ENCODE measurements around the gene PLPPR5. TPM values are rescaled to one million over a fixed set of nuclear protein-coding genes. Genes with fewer than 3 reads are reported as not detected.

PLPPR5 gene
- total RNA-seq, 1 donor from 2014 or later: 0.56 TPM

- no peaks in the 10 kb centered on the region for H4K20me1 ChIP-seq (ENCODE audit: low read depth)
- no peak overlapping the region for H3K4me3 ChIP-seq
- no peaks in the 10 kb centered on the region for H3K4me1 ChIP-seq
- H2AFZ ChIP-seq (replicated peaks): no peak overlapping the region
- Mint-ChIP-seq H3K9me3 (no peaks in the 10 kb centered on the region), H3K4me1 (peaks cover 7% of the 10 kb centered on the region), H3K27me3 (ENCODE audit: insufficient read depth, low read depth) (peaks cover 2% of the 10 kb centered on the region), H3K4me3 (no peak overlapping the region), H3K36me3 (no peaks in the 10 kb centered on the region), H3K27ac (no peak overlapping the region)
- no peaks in the 10 kb centered on the region for H3K27me3 ChIP-seq
- H3K9me3 ChIP-seq (ENCODE audit: low read depth): no peaks in the 10 kb centered on the region
- H3K4me2 ChIP-seq: no peak overlapping the region
- TF ChIP-seq CTCF (IDR thresholded peaks at IDR 0.05): no peak
- no peak for TF ChIP-seq EZH2phosphoT487 (IDR thresholded peaks at IDR 0.05)
- no peak for TF ChIP-seq EZH2 (IDR thresholded peaks at IDR 0.05)
- no peaks in the 10 kb centered on the region for H3K36me3 ChIP-seq
- H3K9ac ChIP-seq: no peak overlapping the region
- H3F3A ChIP-seq (ENCODE audit: low read depth): no peaks in the 10 kb centered on the region
- no peak for DNase-seq (ENCODE audit: low spot score)
- H3K27ac ChIP-seq: no peak overlapping the region
- no peaks in the 10 kb centered on the region for H3K79me2 ChIP-seq (ENCODE audit: low read depth)
Observed at GRCh38 chr1:98940069-98940721, 64.5 kb downstream of the PLPPR5 start.

- H3K9me3 Mint-ChIP-seq: no peaks in the 10 kb centered on the region
- H4K20me1 ChIP-seq (ENCODE audit: low read depth): no peaks in the 10 kb centered on the region
- no peak for TF ChIP-seq EZH2phosphoT487 (IDR thresholded peaks at IDR 0.05)
- TF ChIP-seq EZH2 (IDR thresholded peaks at IDR 0.05): no peak
- TF ChIP-seq CTCF (IDR thresholded peaks at IDR 0.05): no peak
- no peak overlapping the region for H3K4me2 ChIP-seq
- H3K27me3 ChIP-seq: no peaks in the 10 kb centered on the region
- DNase-seq (ENCODE audit: low spot score): no peak
- H3K4me1 Mint-ChIP-seq: peaks cover 7% of the 10 kb centered on the region
- H3K36me3 ChIP-seq: no peaks in the 10 kb centered on the region
- no peak overlapping the region for H3K4me3 Mint-ChIP-seq
- peaks cover 2% of the 10 kb centered on the region for H3K27me3 Mint-ChIP-seq (ENCODE audit: insufficient read depth, low read depth)
- H3K4me1 ChIP-seq: no peaks in the 10 kb centered on the region
- H3K36me3 Mint-ChIP-seq: no peaks in the 10 kb centered on the region
- H3K27ac ChIP-seq: no peak overlapping the region
- H3K4me3 ChIP-seq: no peak overlapping the region
- H3K9ac ChIP-seq: no peak overlapping the region
- H3K9me3 ChIP-seq (ENCODE audit: low read depth): no peaks in the 10 kb centered on the region
- no peaks in the 10 kb centered on the region for H3F3A ChIP-seq (ENCODE audit: low read depth)
- H2AFZ ChIP-seq (replicated peaks): no peak overlapping the region
- H3K79me2 ChIP-seq (ENCODE audit: low read depth): no peaks in the 10 kb centered on the region
- H3K27ac Mint-ChIP-seq: no peak overlapping the region
Observed at GRCh38 chr1:98939471-98939870, 65.2 kb downstream of the PLPPR5 start.

- H3K4me3 ChIP-seq: no peak overlapping the region
- no peak overlapping the region for H2AFZ ChIP-seq (replicated peaks)
- H4K20me1 ChIP-seq (ENCODE audit: low read depth): no peaks in the 10 kb centered on the region
- no peaks in the 10 kb centered on the region for H3K9me3 ChIP-seq (ENCODE audit: low read depth)
- H3F3A ChIP-seq (ENCODE audit: low read depth): no peaks in the 10 kb centered on the region
- no peak overlapping the region for H3K27ac Mint-ChIP-seq
- no peak overlapping the region for H3K4me3 Mint-ChIP-seq
- H3K27me3 Mint-ChIP-seq (ENCODE audit: insufficient read depth, low read depth): peaks cover 2% of the 10 kb centered on the region
- H3K79me2 ChIP-seq (ENCODE audit: low read depth): no peaks in the 10 kb centered on the region
- peaks cover 7% of the 10 kb centered on the region for H3K4me1 Mint-ChIP-seq
- DNase-seq (ENCODE audit: low spot score): no peak
- no peaks in the 10 kb centered on the region for H3K27me3 ChIP-seq
- H3K9me3 Mint-ChIP-seq: no peaks in the 10 kb centered on the region
- H3K36me3 Mint-ChIP-seq: no peaks in the 10 kb centered on the region
- no peak overlapping the region for H3K27ac ChIP-seq
- no peak for TF ChIP-seq EZH2 (IDR thresholded peaks at IDR 0.05)
- TF ChIP-seq CTCF (IDR thresholded peaks at IDR 0.05): no peak
- no peak for TF ChIP-seq EZH2phosphoT487 (IDR thresholded peaks at IDR 0.05)
- no peaks in the 10 kb centered on the region for H3K36me3 ChIP-seq
- no peaks in the 10 kb centered on the region for H3K4me1 ChIP-seq
- H3K9ac ChIP-seq: no peak overlapping the region
- H3K4me2 ChIP-seq: no peak overlapping the region
Observed at GRCh38 chr1:98937347-98937746, 67.3 kb downstream of the PLPPR5 start.
